Measurements from ENCODE around the gene DDIT4. TPM values are rescaled to one million over a fixed set of nuclear protein-coding genes. Genes with fewer than 3 reads are reported as not detected.
"Not testable (repeated sequence)": the region's sequence is repeated elsewhere in the genome, so short reads cannot be mapped to it uniquely, and the experiment has no call there.

DDIT4 gene
- total RNA-seq, 1 donor from 2014 or later, result 192 TPM

GRCh38 chr10:72249176-72249862 is 24.4 kb upstream of the DDIT4 start:
- not testable (repeated sequence) for DNase-seq (ENCODE audit: low spot score)

GRCh38 chr10:72250666-72251065 is 23.1 kb upstream of the DDIT4 start:
- DNase-seq (ENCODE audit: low spot score), result peak; percentile 91

- DNase-seq (ENCODE audit: low spot score), result no peak
These were observed 22.1 kb upstream of the DDIT4 start for GRCh38 chr10:72251635-72252034.

GRCh38 chr10:72252972-72253371 is 20.8 kb upstream of the DDIT4 start:
- no peak for DNase-seq (ENCODE audit: low spot score)

GRCh38 chr10:72253578-72253977 is 20.1 kb upstream of the DDIT4 start:
- no peak for DNase-seq (ENCODE audit: low spot score)

- peak; percentile 93 for DNase-seq (ENCODE audit: low spot score)
These were observed 18.7 kb upstream of the DDIT4 start for GRCh38 chr10:72254813-72255568.

- DNase-seq (ENCODE audit: low spot score), result no peak
These were observed 17.6 kb upstream of the DDIT4 start for GRCh38 chr10:72255977-72256729.

- DNase-seq (ENCODE audit: low spot score), result no peak
These were observed 16.5 kb upstream of the DDIT4 start for GRCh38 chr10:72257051-72257892.

DNA sequence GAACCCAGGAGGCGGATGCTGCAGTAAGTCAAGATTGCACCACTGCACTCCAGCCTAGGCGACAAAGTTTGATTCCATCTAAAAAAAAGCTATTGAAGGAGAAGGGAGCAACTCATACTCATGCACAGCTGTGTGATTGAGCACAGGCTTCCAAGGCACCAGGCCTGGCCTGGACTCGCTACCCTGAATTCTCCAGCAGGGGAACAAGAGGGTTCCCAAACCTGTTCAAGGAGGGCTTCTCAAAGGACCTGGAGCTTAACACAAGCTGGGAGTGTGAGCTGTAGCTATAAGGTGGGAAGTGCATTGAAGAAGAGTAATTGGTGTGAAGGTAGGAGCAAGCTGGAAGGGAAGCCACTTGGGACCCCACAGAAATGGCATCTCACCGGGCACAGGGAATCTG is 15.1 kb upstream of the DDIT4 start:
- no peak for DNase-seq (ENCODE audit: low spot score)

DNA sequence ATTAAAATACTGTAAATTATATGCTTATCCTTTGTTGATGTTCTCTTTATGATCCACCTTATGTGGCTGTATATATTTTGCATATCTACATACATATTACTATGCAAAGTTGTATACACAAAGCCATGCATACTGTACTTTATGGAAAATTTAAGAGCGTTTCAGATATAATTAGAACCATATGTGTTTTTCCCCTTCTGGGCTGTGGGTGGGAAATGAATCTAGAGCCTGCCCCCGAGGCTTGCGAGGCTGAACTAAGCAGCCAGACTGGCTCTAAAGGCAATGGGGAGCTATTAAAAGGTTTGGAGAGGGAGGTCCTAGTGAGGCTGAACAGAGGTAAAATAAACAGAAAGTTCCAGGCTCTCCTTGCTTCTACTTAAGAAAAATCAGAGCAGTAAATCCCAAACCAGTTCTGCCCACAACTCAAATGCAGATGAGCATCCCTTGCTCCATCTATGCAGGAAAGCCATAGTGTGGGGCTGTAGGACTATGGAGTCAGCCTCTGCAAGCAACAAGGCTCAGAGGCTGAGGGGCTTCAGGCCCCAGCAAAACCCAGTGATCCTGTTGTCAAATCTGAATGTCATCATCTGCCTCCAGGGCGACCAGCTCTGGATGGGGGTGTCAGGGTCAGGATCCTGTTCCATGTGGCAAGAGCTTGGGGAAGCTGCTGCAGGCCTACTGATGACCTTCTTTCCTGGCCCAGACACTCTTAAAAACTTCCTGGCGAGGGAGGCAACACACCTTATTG is 14.1 kb upstream of the DDIT4 start:
- DNase-seq (ENCODE audit: low spot score), result peak; percentile 93

GRCh38 chr10:72260239-72260975 is 13.3 kb upstream of the DDIT4 start:
- DNase-seq (ENCODE audit: low spot score), result peak; percentile 99

DNA sequence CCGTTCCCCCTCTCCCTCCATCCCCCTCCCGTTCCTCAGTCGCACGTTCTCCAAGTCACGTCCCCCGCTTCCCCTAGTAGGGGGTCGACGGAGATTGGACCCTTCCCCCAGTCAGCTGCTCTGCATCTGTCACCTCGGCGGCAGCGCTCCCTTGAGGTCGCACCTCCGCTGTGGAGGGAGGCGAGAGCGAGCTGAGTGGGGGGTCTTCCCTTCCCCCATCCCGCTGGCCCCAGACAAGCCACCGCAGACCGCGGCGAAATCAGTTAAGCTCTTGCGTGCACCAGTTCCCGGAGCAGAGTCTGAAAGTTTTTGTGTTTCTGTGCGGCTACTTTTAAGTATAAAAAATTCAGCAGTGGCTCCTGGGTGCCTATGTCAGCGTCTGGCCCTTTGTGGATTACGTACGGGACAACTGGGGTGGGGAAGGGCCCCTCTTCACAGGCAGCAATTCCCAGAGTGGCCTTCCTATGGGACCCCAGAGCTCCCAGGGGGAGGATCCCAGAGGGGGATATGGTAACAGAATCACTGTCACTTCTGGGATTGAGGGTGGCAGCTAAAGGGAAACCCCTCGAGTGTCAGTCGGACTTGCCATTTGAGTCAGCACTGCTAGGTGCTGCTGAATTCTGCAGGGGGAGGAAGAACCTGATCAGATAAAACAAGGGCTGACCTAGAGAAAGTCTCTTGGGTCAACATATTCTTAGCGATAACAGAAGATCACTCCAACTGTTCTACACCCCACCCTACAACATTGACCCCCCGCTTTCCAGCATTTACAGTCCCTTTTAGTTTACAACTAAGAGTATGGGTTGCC is 12.5 kb upstream of the DDIT4 start:
- DNase-seq (ENCODE audit: low spot score), result no peak

GRCh38 chr10:72261784-72262404 is 11.8 kb upstream of the DDIT4 start:
- DNase-seq (ENCODE audit: low spot score), result no peak

GRCh38 chr10:72263613-72264241 is 10.0 kb upstream of the DDIT4 start:
- DNase-seq (ENCODE audit: low spot score), result no peak

DNA sequence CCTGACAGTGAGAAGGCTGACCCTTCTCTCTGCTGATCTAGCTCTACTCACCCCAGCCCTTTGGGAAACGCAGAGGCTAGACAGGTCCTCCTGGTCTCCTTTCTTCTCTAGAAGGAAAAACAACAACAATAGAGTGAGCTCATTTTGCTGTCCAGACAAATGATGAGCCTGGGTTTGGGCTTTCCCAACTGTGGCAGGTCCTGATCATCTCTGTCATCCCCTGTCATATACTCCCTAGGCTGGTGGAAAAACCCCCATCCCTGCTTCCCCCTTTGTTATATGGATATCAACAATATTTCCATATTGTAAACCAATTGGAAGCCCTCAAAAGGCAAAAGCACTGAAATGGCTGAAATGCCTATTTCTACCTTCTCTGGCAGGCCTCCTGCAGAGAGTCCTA is 9.2 kb upstream of the DDIT4 start:
- no peak for DNase-seq (ENCODE audit: low spot score)

DNA sequence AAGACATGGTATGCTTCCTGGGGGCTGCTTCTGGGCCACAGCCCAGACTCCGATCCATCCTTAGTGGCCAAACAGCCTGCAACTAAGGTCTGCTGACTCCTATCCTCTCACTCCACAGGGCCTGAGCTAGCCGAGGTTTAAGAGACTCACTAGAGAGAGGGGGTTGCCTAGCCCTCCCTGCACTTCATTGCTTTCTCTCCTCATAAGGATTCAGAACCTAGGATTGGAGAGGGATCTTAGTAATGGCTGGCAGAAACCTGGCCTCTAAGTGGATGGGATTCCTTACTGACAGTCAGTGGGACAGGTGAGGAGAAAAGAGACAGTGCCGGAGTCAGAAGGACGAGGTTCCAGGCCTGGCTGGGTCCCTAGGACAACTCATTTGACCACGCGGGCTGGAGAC is 8.2 kb upstream of the DDIT4 start:
- no peak for DNase-seq (ENCODE audit: low spot score)

DNA sequence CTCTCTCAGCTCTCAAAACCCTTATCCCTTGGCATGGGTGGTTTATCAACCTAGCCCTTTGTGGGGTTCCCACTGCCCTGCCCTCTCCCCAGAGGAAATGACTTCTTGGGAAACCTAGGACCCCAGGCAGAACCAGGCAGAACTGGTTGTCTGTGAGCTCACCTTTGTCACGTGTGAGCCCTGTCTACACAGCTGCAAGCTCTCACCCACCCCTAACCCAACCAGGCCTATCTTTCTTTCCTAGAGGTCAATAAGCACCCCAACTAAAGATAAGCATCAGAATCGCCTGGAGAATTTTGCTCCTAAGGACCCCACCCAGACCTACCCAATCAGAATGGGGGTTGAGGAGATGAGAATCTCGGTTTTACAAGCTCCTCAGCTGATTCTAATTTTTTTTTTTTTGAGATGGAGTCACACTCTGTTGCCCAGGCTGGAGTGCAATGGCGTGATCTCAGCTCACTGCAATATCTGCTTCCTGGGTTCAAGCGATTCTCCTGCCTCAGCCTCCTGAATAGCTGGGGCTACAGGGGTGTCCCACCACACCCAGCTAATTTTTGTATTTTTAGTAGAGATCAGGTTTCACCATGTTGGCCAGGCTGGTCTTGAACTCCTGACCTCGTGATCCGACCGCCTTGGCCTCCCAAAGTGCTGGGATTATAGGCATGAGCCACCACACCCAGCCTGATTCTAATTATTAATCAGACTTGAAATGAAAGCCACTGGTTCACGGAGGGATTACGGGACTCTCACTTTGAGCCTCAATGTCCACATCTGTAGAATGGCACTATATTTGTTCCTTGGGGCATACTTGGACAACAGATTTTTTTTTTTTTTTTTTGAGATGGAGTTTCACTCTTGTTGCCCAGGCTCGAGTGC is 7.5 kb upstream of the DDIT4 start:
- no peak for DNase-seq (ENCODE audit: low spot score)

All from umbilical cord (tissue), 2 donors.